IMR-90 (cell line): Measurements from ENCODE around the gene PTPRK. TPM values are rescaled to one million over a fixed set of nuclear protein-coding genes. Genes with fewer than 3 reads are reported as not detected.
A peak's percentile ranks its signal among the peaks of the same experiment; 100 is the strongest.

Experiments used
- ATAC-seq: fragments of 200-7000 bp; cut with Tn5 transposase; 2 replicates; pipeline ENCODE4 v1.9.1; 2020; ENCODE audit warnings: low read depth, mild to moderate bottlenecking, moderate library complexity
- BruUV-seq: library from RNA; stranded (reverse); fragments of 400-500 nt; replicated peaks from 2 replicates; lab custom pipeline; 2021; lab: Mats Ljungman, UMichigan
- CTCF ChIA-PET: fragments of 300-600 bp; formaldehyde crosslinking; extraction: SDS; loops from one replicate; lab custom pipeline; 2021; ENCODE audit warnings: antibody characterized with exemption; lab: Yijun Ruan, JAX
- POLR2A ChIA-PET: fragments of 300-600 bp; sonication (Branson Sonifier 250); formaldehyde crosslinking; loops from one replicate; lab custom pipeline; 2022; ENCODE audit warnings: antibody characterized with exemption; ENCODE audit not compliant: unreplicated experiment; lab: Charles Lee
- DNase-seq: peaks from one replicate; pipeline ENCODE4 v3.0.0; 2013
- H2AFZ ChIP-seq: replicated peaks from 2 replicates; pipeline ENCODE3; 2013; ENCODE audit warnings: low read length, mild to moderate bottlenecking; ENCODE audit not compliant: poor library complexity
- H2AK5ac ChIP-seq: 2 replicates; pipeline ENCODE4 v1.6.1; 2013; ENCODE audit warnings: low read depth, low read length, inconsistent platforms
- H2AK9ac ChIP-seq: replicated peaks from 2 replicates; pipeline ENCODE3; 2013; ENCODE audit warnings: mild to moderate bottlenecking, low read depth, low read length, moderate library complexity; ENCODE audit not compliant: poor library complexity
- H2BK120ac ChIP-seq: 2 replicates; pipeline ENCODE4 v1.6.1; 2013; ENCODE audit warnings: low read depth, low read length, inconsistent platforms
- H2BK15ac ChIP-seq: 3 replicates; pipeline ENCODE4 v1.6.1; 2013; ENCODE audit warnings: low read depth, low read length, inconsistent platforms
- H2BK20ac ChIP-seq: 2 replicates; pipeline ENCODE4 v1.6.1; 2013; ENCODE audit warnings: low read depth, mild to moderate bottlenecking, inconsistent platforms, low read length, moderate library complexity
- H2BK5ac ChIP-seq: 2 replicates; pipeline ENCODE4 v1.6.1; 2013; ENCODE audit warnings: mild to moderate bottlenecking, low read depth, low read length, inconsistent platforms; ENCODE audit not compliant: poor library complexity, severe bottlenecking
- H3K14ac ChIP-seq: replicated peaks from 2 replicates; pipeline ENCODE4 v1.6.1; 2013; ENCODE audit warnings: low read depth, low read length, inconsistent platforms
- H3K18ac ChIP-seq: 2 replicates; pipeline ENCODE4 v1.6.1; 2013; ENCODE audit warnings: low read depth, low read length, control low read depth
- H3K23ac ChIP-seq: 2 replicates; pipeline ENCODE4 v1.6.1; 2013; ENCODE audit warnings: low read depth, low read length, inconsistent platforms
- H3K27ac ChIP-seq: 2 replicates; pipeline ENCODE4 v1.5.1; 2013; ENCODE audit warnings: mild to moderate bottlenecking, control low read depth, low read length; ENCODE audit not compliant: insufficient read depth
- H3K27me3 ChIP-seq: 2 replicates; pipeline ENCODE4 v1.6.1; 2013; ENCODE audit warnings: low read length; ENCODE audit not compliant: control insufficient read depth, insufficient read depth
- H3K36me3 ChIP-seq: 2 replicates; pipeline ENCODE4 v1.6.1; 2013; ENCODE audit warnings: low read length, mixed read lengths; ENCODE audit not compliant: control insufficient read depth, insufficient read depth
- H3K4ac ChIP-seq: 2 replicates; pipeline ENCODE4 v1.6.1; 2013; ENCODE audit warnings: low read depth, low read length, inconsistent platforms
- H3K4me1 ChIP-seq: 2 replicates; pipeline ENCODE4 v1.6.1; 2013; ENCODE audit warnings: low read length, mixed read lengths; ENCODE audit not compliant: control insufficient read depth, insufficient read depth
- H3K4me2 ChIP-seq: 2 replicates; pipeline ENCODE4 v1.6.1; 2013; ENCODE audit warnings: low read depth, mild to moderate bottlenecking, control low read depth, low read length, moderate library complexity
- H3K4me3 ChIP-seq: 2 replicates; pipeline ENCODE4 v1.5.1; 2013; ENCODE audit warnings: low read depth, mild to moderate bottlenecking, control low read depth, low read length, moderate library complexity; ENCODE audit not compliant: insufficient read depth
- H3K56ac ChIP-seq: 2 replicates; pipeline ENCODE4 v1.6.1; 2013; ENCODE audit warnings: low read length, inconsistent platforms; ENCODE audit not compliant: insufficient read depth; ENCODE audit errors: extremely low read depth
- H3K79me1 ChIP-seq, 2 experiments: 2 replicates each; pipeline ENCODE4 v1.6.1; 2013; ENCODE audit warnings: low read length in 2 of 2, inconsistent platforms in 1 of 2, low read depth in 1 of 2
- H3K9ac ChIP-seq: 2 replicates; pipeline ENCODE4 v1.6.1; 2013; ENCODE audit warnings: low read depth, low read length, control low read depth
- H3K9me1 ChIP-seq: 2 replicates; pipeline ENCODE4 v1.6.1; 2013; ENCODE audit warnings: low read length, inconsistent platforms; ENCODE audit not compliant: insufficient read depth
- H3K9me3 ChIP-seq: 2 replicates; pipeline ENCODE4 v1.6.1; 2013; ENCODE audit warnings: low read length; ENCODE audit not compliant: control insufficient read depth, insufficient read depth
- H4K20me1 ChIP-seq: 2 replicates; pipeline ENCODE4 v1.6.1; 2013; ENCODE audit warnings: low read length, inconsistent platforms; ENCODE audit not compliant: insufficient read depth
- H4K5ac ChIP-seq: 2 replicates; pipeline ENCODE4 v1.6.1; 2013; ENCODE audit warnings: mild to moderate bottlenecking, low read depth, low read length, control low read depth
- H4K8ac ChIP-seq, 2 experiments: 2 replicates each; pipeline ENCODE4 v1.6.1; 2013; ENCODE audit warnings: low read depth in 2 of 2, low read length in 2 of 2, control low read depth in 1 of 2, inconsistent platforms in 1 of 2
- H4K91ac ChIP-seq: 2 replicates; pipeline ENCODE4 v1.6.1; 2013; ENCODE audit warnings: low read depth, low read length, inconsistent platforms; ENCODE audit not compliant: insufficient read depth
- BHLHE40 ChIP-seq: fragments of 150-350 bp; IDR thresholded peaks from 2 replicates; pipeline ENCODE4 v1.6.1; 2016; ENCODE audit warnings: mild to moderate bottlenecking, low read depth, low read length
- CEBPB ChIP-seq: IDR thresholded peaks from 2 replicates; pipeline ENCODE4 v1.6.1; 2012; ENCODE audit warnings: low read depth, low read length, improper control_type of control experiment
- CHD1 ChIP-seq: IDR thresholded peaks from 2 replicates; pipeline ENCODE4 v1.6.1; 2012; ENCODE audit warnings: low read depth, low read length, improper control_type of control experiment
- ELK1 ChIP-seq: fragments of 150-350 bp; IDR thresholded peaks from 2 replicates; pipeline ENCODE4 v1.6.1; 2016; ENCODE audit warnings: low read depth, mild to moderate bottlenecking, low read length, moderate library complexity, borderline replicate concordance
- MAZ ChIP-seq: IDR thresholded peaks from 2 replicates; pipeline ENCODE4 v1.6.1; 2012; ENCODE audit warnings: low read depth, mild to moderate bottlenecking, low read length, improper control_type of control experiment, moderate library complexity, borderline replicate concordance
- MXI1 ChIP-seq: IDR thresholded peaks from 2 replicates; pipeline ENCODE4 v1.6.1; 2012; ENCODE audit warnings: low read depth, mild to moderate bottlenecking, low read length, moderate library complexity, borderline replicate concordance
- NFE2L2 ChIP-seq: fragments of 150-350 bp; IDR thresholded peaks from 2 replicates; pipeline ENCODE4 v1.6.1; 2016; ENCODE audit warnings: low read depth, mild to moderate bottlenecking, low read length
- RAD21 ChIP-seq: IDR thresholded peaks from 2 replicates; pipeline ENCODE4 v1.6.1; 2012; ENCODE audit warnings: low read length, improper control_type of control experiment
- RCOR1 ChIP-seq: IDR thresholded peaks from 2 replicates; pipeline ENCODE4 v1.6.1; 2012; ENCODE audit warnings: mild to moderate bottlenecking, low read length, improper control_type of control experiment; ENCODE audit not compliant: insufficient replicate concordance
- RFX5 ChIP-seq: IDR thresholded peaks from 2 replicates; pipeline ENCODE4 v1.8.0; 2012; ENCODE audit warnings: low read depth, mild to moderate bottlenecking, low read length, moderate library complexity
- SMC3 ChIP-seq: fragments of 150-350 bp; IDR thresholded peaks from 2 replicates; pipeline ENCODE4 v1.6.1; 2016; ENCODE audit warnings: low read depth, mild to moderate bottlenecking, antibody characterized with exemption, low read length, moderate library complexity
- WGBS, 2 experiments: methylation state at CpG; one replicate each; pipeline versions ENCODE4 v1.1.5 to v1.1.7; 2013; ENCODE audit warnings: missing lambda C conversion rate in 2 of 2; ENCODE audit not compliant: insufficient read length in 1 of 2; ENCODE audit errors: extremely low coverage in 2 of 2; 5-methylcytosine and 5-hydroxymethylcytosine counted together
- dilution Hi-C: fragments of 300-500 bp; cut with HindIII; formaldehyde crosslinking; loops from one replicate; pipeline ENCODE4 v1.14.3; 2018; ENCODE audit warnings: low sequenced_read_pairs; ENCODE audit not compliant: unreplicated experiment
- in situ Hi-C: fragments of 300-500 bp; cut with MboI; formaldehyde crosslinking; loops from 3 replicates; pipeline ENCODE4 v1.14.3; 2019; ENCODE audit warnings: low sequenced_read_pairs, inconsistent platforms, mixed read lengths
- intact Hi-C: fragments of 100-400 bp; cut with micrococcal nuclease; formaldehyde crosslinking; loops from 2 replicates; pipeline ENCODE4 v1.10.0; 2022
- polyA plus RNA-seq, 3 experiments: library from polyadenylated mRNA; depleted of rRNA; stranded (reverse); fragments of >200 nt; gene quantifications; 2 replicates each; pipeline ENCODE4 v1.2.3, GENCODE V29; 2012; ENCODE audit warnings: low replicate concordance in 1 of 3
- total RNA-seq: library from RNA; depleted of rRNA; stranded (reverse); fragments of >200 nt; gene quantifications from 2 replicates; pipeline ENCODE4 v1.2.3, GENCODE V29; 2012
- TF ChIP-seq, protein P1 (sequence below): fragments of 150-350 bp; IDR thresholded peaks from 2 replicates; pipeline ENCODE4 v1.6.1; 2017; ENCODE audit warnings: mild to moderate bottlenecking, antibody characterized with exemption, low read length, low read depth
- TF ChIP-seq, protein P2 (sequence below): conservative IDR thresholded peaks from 2 replicates; pipeline ENCODE4 v1.5.1; 2012; ENCODE audit warnings: mild to moderate bottlenecking, low read depth, low read length, improper control_type of control experiment

Gene PTPRK
- total and polyA plus RNA-seq, 2 of the 4 experiments (the other 2 are of a cell fraction) = 18.0 to 80.8 TPM

GRCh38 chr6:127937102-127937501 lies 583.3 kb downstream of the PTPRK start:
- H2AK9ac ChIP-seq = no peak overlapping the region
- no peaks in the 10 kb centered on the region for H3K79me1 ChIP-seq
- in situ Hi-C loops (no loop called here), dilution Hi-C loops (no loop called here), intact Hi-C loops (no loop called here)
- no peak overlapping the region for H2AK5ac ChIP-seq
- H3K27ac ChIP-seq = no peak overlapping the region
- no peak overlapping the region for H3K4me2 ChIP-seq
- TF ChIP-seq BHLHE40 (no peak), SMC3 (no peak), RAD21 (no peak), MAZ (no peak), MXI1 (no peak), ELK1 (no peak), RFX5 (no peak), CEBPB (no peak), RCOR1 (no peak), CHD1 (no peak), NFE2L2 (no peak)
- TF ChIP-seq, protein P1, sequence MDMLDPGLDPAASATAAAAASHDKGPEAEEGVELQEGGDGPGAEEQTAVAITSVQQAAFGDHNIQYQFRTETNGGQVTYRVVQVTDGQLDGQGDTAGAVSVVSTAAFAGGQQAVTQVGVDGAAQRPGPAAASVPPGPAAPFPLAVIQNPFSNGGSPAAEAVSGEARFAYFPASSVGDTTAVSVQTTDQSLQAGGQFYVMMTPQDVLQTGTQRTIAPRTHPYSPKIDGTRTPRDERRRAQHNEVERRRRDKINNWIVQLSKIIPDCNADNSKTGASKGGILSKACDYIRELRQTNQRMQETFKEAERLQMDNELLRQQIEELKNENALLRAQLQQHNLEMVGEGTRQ = no peak
- TF ChIP-seq, protein P2, sequence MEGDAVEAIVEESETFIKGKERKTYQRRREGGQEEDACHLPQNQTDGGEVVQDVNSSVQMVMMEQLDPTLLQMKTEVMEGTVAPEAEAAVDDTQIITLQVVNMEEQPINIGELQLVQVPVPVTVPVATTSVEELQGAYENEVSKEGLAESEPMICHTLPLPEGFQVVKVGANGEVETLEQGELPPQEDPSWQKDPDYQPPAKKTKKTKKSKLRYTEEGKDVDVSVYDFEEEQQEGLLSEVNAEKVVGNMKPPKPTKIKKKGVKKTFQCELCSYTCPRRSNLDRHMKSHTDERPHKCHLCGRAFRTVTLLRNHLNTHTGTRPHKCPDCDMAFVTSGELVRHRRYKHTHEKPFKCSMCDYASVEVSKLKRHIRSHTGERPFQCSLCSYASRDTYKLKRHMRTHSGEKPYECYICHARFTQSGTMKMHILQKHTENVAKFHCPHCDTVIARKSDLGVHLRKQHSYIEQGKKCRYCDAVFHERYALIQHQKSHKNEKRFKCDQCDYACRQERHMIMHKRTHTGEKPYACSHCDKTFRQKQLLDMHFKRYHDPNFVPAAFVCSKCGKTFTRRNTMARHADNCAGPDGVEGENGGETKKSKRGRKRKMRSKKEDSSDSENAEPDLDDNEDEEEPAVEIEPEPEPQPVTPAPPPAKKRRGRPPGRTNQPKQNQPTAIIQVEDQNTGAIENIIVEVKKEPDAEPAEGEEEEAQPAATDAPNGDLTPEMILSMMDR = no peak
- no peak overlapping the region for H3K9ac ChIP-seq
- no peak overlapping the region for H3K4me3 ChIP-seq
- no peak overlapping the region for H2BK120ac ChIP-seq
- H3K4ac ChIP-seq = no peak overlapping the region
- no peaks in the 10 kb centered on the region for H3K36me3 ChIP-seq
- no peak overlapping the region for H4K91ac ChIP-seq
- ChIA-PET CTCF (no interaction called here), POLR2A (no interaction called here)
- H3K9me3 ChIP-seq = peaks cover 5% of the 10 kb centered on the region
- no TSS peak for BruUV-seq
- H2AFZ ChIP-seq = no peak overlapping the region
- no peak overlapping the region for H2BK5ac ChIP-seq
- H3K9me1 ChIP-seq = no peaks in the 10 kb centered on the region
- H4K5ac ChIP-seq = no peak overlapping the region
- H3K14ac ChIP-seq = no peak overlapping the region
- H3K56ac ChIP-seq = no peak overlapping the region
- DNase-seq = peak; percentile 47
- no peak for ATAC-seq
- H3K27me3 ChIP-seq = no peaks in the 10 kb centered on the region
- H3K23ac ChIP-seq = no peak overlapping the region
- H3K4me1 ChIP-seq = no peaks in the 10 kb centered on the region; the same call in 1 of the 2 replicates
- WGBS, 2 experiments = no CpG with 5 or more reads among the region's 2 CpGs
- no peak overlapping the region for H2BK20ac ChIP-seq
- H4K20me1 ChIP-seq = no peaks in the 10 kb centered on the region
- no peak overlapping the region for H3K18ac ChIP-seq
- no peak overlapping the region for H2BK15ac ChIP-seq
- H4K8ac ChIP-seq = no peak overlapping the region
